Stimulated activated CD8-positive, alpha-beta memory T cell treated with anti-CD3 and anti-CD28 coated beads, Interleukin-12 subunit alpha, Interleukin-12 subunit beta, amount 100 ng/mL, for 4 hours (primary cell): Measurements from ENCODE around the gene RBPJ.

Experiments used
- DNase-seq: peaks from one replicate; pipeline ENCODE4 v3.0.0-alpha.2; 2020; ENCODE audit warnings: low read depth

The RBPJ gene

DNA sequence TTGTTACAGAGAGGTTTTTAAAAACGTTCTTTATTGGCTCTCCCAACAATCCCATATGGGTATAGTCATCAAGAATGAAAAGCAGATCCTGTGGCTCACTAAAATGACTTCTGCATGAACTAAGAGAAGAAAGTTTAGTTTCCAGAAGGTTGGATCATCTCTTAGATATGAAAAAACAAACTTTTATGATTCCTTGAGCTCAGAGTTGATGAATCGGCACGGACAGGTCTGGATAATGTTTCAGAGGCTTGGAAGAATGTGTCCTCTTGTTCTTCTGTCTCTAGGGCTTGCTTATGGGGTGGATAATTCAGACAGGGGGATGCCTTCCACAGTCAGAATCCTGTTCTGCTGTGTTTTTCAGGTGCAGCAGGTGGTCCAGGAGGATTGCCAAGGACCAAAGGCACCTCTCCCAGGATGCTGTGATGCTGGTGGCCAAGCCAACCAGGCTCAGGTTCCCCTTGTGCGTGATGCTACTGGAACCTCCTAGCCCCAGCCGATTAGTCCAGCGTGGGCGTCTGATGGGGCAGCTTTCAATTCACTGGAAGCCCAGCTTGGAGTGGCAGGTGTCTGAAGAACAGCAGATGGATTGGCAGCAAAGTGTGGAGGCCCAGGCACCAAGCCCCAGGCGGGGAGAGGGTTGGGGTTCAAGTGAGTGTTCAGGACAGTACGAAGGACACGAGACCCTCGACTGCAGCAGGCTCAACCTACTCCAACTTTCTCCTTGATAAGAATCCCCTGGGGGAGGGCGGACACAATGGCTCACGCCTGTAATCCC, 139.1 kb downstream of the RBPJ start:
- no peak for DNase-seq

- no peak for DNase-seq
Observed at GRCh38 chr4:26462874-26463273, 142.1 kb downstream of the RBPJ start.

DNA sequence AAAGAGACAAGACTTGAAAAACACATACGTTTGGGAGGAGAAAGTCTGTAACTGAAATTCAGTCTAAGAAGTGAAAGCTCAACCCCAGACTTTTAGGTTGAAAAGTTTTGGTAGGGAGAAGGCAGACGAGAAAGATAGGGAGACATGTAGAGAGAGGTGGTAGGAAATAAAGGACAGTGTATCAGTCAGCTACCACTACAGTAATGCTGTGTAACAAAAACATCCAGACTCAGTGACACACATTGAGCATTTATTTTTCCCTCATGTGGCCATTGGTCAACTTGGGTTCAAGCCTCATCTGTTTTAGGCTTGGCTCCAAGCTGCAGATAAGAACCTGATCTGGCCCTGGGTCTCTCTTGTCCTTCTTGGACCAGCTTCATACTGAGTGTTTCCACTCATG, 142.6 kb downstream of the RBPJ start:
- DNase-seq: no peak

DNA sequence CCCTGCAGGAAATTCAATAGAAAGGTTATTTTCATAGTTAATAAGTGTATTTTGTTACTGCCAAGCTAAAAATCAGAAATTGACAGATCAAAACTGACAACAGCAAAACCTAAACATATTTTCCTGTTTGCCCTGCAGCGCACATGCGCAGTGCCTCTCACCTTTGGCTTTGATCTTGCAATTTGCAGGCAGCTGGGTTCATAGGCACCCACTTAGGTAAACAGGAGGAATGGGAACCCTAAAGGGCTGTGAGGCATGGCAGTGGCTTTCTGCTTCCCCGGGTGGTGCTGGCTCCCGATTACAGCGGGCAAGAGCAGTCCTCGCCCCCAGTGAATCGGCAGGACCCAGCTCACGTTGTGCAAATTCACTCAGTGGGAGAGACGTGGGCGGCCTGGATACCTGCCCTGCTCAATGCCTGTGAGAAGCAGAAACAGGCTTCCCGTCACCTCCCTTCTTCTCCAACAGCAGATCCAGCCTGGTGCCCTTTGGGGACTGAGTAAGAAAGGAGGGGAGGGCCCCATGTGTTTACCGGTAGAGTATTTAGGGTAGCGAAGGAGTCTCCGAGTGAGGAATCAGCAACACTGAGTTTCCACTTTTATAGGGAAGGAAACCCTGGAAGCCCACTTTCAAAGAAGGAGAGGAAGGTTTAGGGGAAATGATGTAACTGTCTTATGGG, 143.7 kb downstream of the RBPJ start:
- DNase-seq: no peak

DNA sequence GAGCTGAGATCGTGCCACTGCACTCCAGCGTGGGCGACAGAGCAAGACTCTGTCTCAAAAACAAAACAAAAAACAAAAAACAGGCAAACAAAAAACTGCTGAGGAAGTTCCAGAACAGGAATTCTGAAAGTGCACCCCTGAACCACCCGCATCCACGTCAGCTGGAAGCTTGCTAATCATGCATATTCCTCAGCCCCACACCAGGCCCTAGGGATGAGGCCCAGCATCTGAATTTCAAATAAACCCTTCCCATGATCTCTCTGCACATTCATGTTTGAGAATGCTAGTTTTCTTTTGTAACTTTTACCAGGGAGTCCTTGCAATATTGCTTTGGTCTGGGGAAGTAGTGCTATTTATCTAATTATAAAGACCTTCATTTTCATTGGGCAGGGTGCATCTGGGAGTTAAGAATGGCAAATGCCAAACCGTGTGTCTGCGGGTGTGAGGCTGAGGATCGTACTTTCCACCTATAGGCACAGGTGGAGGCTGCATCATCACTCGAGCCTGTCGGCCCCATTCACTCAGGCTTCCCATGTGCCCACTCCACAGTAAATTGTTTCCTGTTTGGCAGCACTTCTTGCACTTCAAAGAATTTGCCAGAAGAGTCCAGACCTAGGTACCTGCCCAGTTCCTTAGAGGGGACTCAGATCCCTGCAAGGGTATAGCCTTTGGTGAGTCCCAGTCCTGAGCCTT, 145.9 kb downstream of the RBPJ start:
- no peak for DNase-seq

GRCh38 chr4:26467724-26468123, 146.9 kb downstream of the RBPJ start:
- no peak for DNase-seq

DNA sequence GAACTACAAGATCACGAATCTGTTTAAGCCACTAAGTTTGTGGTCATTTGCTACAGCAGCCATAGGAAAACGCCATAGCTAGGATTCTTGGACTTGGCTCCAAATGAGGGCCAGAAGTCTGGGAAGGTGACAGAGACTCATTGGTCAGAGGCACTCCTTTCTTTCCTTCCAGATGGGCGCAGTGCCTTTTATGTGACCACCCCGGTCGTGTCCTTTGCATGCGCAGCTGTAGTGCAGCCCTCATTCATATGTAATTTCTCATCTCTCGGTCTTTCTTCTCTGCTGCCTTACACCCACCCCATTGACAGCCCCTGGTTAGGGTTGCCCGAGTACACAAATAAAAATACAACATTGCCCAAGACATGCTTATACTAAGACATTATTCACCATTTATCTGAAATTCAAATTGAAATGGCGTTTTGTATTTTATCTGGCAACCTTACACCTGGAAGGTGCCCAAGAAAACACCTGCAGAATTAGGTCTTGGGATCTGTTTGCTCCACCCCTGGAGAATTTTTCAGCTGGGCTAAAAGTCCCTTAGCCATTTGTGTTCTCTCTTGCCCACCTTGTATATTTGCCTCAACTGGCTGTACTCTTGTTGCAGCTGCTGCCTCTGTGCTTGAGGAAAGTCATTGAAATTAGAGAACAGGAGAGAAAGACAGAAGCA, 147.6 kb downstream of the RBPJ start:
- DNase-seq: no peak

- DNase-seq: no peak
Observed at GRCh38 chr4:26468977-26469376, 148.2 kb downstream of the RBPJ start.

DNA sequence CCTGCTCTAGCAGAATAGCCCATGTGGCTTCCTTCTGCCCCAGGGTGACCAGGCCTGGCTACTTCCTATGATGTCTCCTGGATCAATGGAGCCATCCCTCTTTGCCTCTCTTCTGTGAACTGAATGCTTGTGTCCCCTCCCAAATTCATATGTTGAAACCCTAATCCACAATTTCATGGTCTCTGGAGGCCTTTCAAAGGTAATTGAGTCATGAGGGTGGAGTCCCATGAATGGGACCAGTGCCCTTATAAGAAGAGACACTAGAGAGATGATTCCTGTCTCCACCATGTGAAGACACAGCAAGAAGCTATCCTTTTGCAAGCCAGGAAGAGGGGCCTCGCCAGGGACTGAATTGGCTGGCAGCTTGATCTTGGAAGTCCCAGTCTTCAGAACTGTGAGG, 151.1 kb downstream of the RBPJ start:
- no peak for DNase-seq

GRCh38 chr4:26473893-26474292, 153.1 kb downstream of the RBPJ start:
- DNase-seq: no peak

- no peak for DNase-seq
Observed at GRCh38 chr4:26474551-26474950, 153.7 kb downstream of the RBPJ start.

DNA sequence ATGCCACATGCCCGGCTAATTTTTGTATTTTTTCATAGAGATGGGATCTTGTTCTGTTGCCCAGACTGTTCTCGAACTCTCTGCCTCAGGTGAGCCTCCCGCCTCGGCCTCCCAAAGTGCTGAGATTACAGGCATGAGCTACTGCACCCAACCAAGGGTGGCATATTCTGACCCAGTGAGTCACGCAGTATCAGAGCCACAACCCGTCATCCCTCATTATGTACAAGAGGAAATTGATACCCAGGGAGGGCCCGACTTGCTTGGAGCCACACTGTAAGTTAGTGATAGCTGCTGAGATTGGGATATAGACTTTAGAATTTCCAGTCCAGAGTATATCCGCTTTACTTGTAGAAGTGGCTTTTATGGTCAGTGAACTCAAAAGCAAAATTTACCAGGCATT, 154.9 kb downstream of the RBPJ start:
- DNase-seq: no peak

DNA sequence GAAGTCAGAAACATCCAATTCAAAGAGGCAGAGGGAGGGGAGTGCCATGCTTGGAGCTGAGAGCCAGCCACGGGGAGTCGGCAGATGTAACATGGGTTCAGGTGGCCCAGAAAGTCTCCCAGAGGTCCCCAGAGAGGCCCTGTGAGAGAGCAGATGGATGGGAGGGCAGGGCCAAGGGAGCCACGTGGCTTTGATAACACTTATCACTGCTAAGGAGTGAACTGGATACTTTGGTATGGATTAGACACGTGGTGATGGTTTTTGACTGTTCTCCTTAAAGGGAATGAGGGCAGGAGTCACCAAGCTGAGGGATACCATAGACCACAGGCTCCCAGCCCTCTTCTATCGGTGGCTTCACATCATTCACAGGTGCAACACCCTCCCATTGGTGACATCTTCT, 155.7 kb downstream of the RBPJ start:
- DNase-seq: no peak

DNA sequence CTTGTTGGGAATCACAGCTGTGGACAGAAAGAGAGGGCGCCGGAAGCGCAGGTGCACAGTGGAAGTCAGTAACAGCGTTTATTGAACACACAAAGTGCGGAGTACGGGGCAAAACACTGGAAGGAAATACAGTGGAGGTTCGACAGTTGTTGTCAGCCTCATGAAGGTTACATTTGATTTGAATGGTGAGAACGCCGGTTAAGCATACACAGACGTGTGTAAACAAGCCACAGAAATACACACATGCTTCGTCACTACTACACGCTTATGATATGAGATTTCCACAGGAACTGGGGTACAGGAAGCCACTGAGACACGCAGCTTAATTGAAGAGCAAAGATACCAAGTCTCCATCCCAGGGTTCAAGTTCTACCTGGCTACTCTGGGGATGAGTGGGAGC, 157.5 kb downstream of the RBPJ start:
- DNase-seq: no peak

- DNase-seq: no peak
Observed at GRCh38 chr4:26482508-26483462, 162.0 kb downstream of the RBPJ start.

DNA sequence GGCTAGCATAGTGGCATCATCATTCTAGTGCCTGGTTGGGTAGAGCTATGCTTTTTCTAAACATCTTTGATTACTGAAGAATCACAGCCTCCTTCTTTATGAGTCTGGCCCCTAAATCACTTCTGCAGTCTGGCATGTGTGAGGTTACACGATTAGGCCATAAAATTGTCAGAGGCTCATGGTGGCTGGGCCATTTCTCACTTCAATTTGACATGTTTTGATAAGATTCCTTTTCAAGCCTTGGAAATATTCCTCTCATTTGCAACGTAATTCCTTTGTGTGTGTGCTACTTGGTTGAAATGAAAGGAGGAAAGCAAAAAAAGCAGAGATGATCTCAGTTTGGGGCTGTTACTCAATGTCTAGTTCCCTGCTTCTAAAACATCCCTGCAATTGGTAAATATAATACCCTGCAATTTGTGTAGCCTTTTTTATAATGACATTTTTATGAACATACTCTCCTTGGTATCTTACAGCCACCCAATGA, 163.3 kb downstream of the RBPJ start:
- DNase-seq: no peak

DNA sequence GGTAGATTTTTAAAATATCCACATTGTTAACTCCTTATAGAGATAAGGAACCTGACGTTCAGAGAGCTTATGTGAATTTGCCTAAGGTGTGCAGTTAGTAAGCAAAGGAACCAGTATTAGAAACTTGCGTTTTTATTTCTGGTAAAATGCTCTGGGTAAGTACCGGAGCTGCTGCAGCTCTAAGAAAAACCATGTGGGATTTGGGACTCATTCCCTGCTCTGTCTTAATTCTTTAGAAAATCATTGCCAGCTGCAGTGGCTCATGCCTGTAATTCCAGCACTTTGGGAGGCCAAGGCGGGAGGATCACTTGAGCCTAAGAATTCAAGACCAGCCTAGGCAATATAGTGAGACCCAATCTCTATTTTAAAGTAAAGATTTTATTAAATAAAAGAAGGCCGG, 163.7 kb downstream of the RBPJ start:
- DNase-seq: no peak
